ENCODE results near the gene DIAPH3. TPM values are rescaled to one million over a fixed set of nuclear protein-coding genes. Genes with fewer than 3 reads are reported as not detected.

The DIAPH3 gene
- total and polyA plus RNA-seq, 10 donors, result 0.07 to 4.1 (median 1.4) TPM

DNA sequence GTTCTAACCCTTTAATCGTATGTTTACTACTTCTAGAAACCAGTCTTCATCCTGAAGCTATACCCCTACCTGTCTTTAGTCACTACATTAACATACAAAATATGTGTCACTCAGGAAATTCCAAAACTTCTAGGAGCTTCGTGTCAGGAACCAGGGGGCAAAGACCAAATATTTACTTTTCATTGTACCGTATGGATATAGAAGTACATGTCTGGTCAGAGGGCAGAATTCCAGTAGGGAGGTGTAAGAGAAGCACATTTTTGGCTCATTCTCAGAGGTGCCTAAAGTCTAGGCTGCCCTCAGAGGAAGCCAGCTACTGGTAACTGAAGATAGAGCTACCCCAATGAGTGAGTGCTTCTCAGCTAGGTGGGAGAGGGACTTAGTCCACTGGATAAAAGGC lies 320.7 kb downstream of the DIAPH3 start:
- Histone ChIP-seq H3K27ac (no peak overlapping the region), H3K36me3 (no peaks in the 10 kb centered on the region), H3K4me3 (no peak overlapping the region), H3K9me3 (no peaks in the 10 kb centered on the region), H3K27me3 (replicated peaks in 1 of 7) (no peaks in the 10 kb centered on the region), H3K4me1 (no peaks in the 10 kb centered on the region)
- 90 to 97% (median 96%) methylated on average over 3 of the region's 3 CpGs for WGBS, 5 donors
- TF ChIP-seq, protein P1, sequence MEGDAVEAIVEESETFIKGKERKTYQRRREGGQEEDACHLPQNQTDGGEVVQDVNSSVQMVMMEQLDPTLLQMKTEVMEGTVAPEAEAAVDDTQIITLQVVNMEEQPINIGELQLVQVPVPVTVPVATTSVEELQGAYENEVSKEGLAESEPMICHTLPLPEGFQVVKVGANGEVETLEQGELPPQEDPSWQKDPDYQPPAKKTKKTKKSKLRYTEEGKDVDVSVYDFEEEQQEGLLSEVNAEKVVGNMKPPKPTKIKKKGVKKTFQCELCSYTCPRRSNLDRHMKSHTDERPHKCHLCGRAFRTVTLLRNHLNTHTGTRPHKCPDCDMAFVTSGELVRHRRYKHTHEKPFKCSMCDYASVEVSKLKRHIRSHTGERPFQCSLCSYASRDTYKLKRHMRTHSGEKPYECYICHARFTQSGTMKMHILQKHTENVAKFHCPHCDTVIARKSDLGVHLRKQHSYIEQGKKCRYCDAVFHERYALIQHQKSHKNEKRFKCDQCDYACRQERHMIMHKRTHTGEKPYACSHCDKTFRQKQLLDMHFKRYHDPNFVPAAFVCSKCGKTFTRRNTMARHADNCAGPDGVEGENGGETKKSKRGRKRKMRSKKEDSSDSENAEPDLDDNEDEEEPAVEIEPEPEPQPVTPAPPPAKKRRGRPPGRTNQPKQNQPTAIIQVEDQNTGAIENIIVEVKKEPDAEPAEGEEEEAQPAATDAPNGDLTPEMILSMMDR (IDR thresholded peaks at IDR 0.05 in 8 of 11, conservative IDR thresholded peaks at IDR 0.05 in 3 of 11), result no peak
- TF ChIP-seq POLR2AphosphoS5 (IDR thresholded peaks at IDR 0.05), result no peak
- TF ChIP-seq POLR2A (IDR thresholded peaks at IDR 0.05), result no peak
- DNase-seq, result no peak
- intact Hi-C loops (cut with DNase I; ENCODE audit: low total_unique reads), result no loop called here

DNA sequence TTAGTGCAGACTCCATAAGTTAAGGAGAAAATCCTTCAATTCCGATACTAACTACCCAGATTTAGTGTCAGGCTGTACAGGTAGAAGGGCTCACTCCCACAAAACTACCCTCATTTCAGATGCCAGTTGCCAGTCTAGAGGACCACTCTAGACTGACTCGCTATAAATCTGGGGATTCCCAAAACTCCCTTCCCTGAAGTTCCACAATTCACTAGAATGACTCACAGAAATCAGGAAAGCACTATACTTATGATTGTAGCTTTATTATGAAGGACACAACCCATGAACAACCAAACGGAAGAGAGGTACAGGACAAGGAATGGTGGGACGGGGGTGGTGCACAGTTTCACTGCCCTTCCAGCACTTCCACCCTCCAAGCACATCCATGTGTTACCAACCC lies 321.2 kb downstream of the DIAPH3 start:
- H3K4me1 ChIP-seq, result no peaks in the 10 kb centered on the region
- no peaks in the 10 kb centered on the region for H3K36me3 ChIP-seq
- H3K27ac ChIP-seq, result no peak overlapping the region
- H3K27me3 ChIP-seq (replicated peaks in 1 of 7), result no peaks in the 10 kb centered on the region
- TF ChIP-seq, protein P1 (IDR thresholded peaks at IDR 0.05 in 8 of 11, conservative IDR thresholded peaks at IDR 0.05 in 3 of 11), result no peak
- TF ChIP-seq POLR2AphosphoS5 (IDR thresholded peaks at IDR 0.05) (no peak), POLR2A (IDR thresholded peaks at IDR 0.05) (no peak)
- H3K4me3 ChIP-seq, result no peak overlapping the region
- 92 to 97% (median 95%) methylated on average over 4 of the region's 4 CpGs for WGBS, 5 donors
- intact Hi-C loops (cut with DNase I; ENCODE audit: low total_unique reads), result no loop called here
- no peaks in the 10 kb centered on the region for H3K9me3 ChIP-seq
- no peak for DNase-seq

DNA sequence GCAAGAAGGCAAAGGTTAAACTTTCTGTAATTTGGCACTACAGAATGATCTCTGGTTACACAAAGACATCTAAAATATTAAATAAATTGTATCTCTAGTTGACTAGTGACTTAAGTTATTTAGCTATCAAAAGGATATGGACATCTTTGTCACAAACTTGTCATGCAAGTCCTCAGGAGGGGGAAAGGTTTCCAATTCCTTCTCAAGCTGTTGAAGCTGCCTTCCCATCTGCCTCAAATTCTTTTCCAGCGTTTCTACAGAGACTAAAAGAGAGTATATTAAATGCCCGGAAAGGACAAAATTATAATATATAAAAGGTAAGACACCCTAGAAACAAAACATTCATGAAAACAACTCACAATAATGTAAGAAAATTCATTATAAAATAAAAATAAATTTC lies 324.5 kb downstream of the DIAPH3 start:
- intact Hi-C loops (cut with DNase I; ENCODE audit: low total_unique reads), result no loop called here
- no peaks in the 10 kb centered on the region for H3K9me3 ChIP-seq

DNA sequence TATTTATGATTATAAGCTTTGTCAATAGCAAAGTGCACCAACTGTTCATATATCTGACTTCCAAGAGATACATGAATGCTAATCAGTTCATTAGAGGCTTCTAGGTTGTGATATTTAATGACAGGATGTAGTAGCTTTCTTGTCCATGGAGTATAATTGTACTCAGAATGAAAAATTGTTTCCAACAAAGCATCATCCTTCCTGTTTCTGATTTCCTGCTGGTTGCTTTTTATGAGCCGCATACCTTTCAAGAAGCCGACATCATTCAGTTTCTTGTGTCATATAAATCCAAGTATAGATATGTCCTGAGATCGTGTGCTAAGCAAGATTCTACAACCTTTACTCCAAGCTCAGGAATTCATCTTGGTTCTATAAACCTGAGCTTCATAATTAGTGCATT lies 326.6 kb downstream of the DIAPH3 start:
- no peak overlapping the region for H3K27ac ChIP-seq
- 66 to 92% (median 70%) methylated on average over 3 of the region's 3 CpGs for WGBS, 5 donors
- intact Hi-C loops (cut with DNase I; ENCODE audit: low total_unique reads), result no loop called here

More for the DNA sequence above, 324.5 kb downstream of the DIAPH3 start:
- WGBS, 5 donors, result 94 to 97% (median 96%) methylated on average over 2 of the region's 2 CpGs
- Histone ChIP-seq H3K27ac (no peak overlapping the region), H3K36me3 (no peaks in the 10 kb centered on the region), H3K4me1 (no peaks in the 10 kb centered on the region), H3K27me3 (replicated peaks in 1 of 7) (no peaks in the 10 kb centered on the region), H3K4me3 (no peak overlapping the region)
- DNase-seq, result no peak
- no peak for TF ChIP-seq POLR2A (IDR thresholded peaks at IDR 0.05)
- TF ChIP-seq, protein P1 (IDR thresholded peaks at IDR 0.05 in 8 of 11, conservative IDR thresholded peaks at IDR 0.05 in 3 of 11), result no peak
- TF ChIP-seq POLR2AphosphoS5 (IDR thresholded peaks at IDR 0.05), result no peak

More for the DNA sequence above, 326.6 kb downstream of the DIAPH3 start:
- no peak for DNase-seq
- Histone ChIP-seq H3K4me3 (no peak overlapping the region), H3K27me3 (replicated peaks in 1 of 7) (no peaks in the 10 kb centered on the region), H3K36me3 (no peaks in the 10 kb centered on the region), H3K9me3 (no peaks in the 10 kb centered on the region), H3K4me1 (no peaks in the 10 kb centered on the region)
- TF ChIP-seq POLR2A (IDR thresholded peaks at IDR 0.05) (no peak), POLR2AphosphoS5 (IDR thresholded peaks at IDR 0.05) (no peak)
- TF ChIP-seq, protein P1 (IDR thresholded peaks at IDR 0.05 in 8 of 11, conservative IDR thresholded peaks at IDR 0.05 in 3 of 11), result no peak

Data from spleen (tissue), 11 donors.